ENCODE data around the gene ZNF599. TPM values are rescaled to one million over a fixed set of nuclear protein-coding genes. Genes with fewer than 3 reads are reported as not detected.

ZNF599 gene
- total and polyA plus RNA-seq, 8 donors = 6.4 to 15.5 (median 14.0) TPM

Other genes with a start within 250 kb of the ZNF599 start
- gene SCGB2B2, start 96.1 kb downstream of the ZNF599 start, total RNA-seq = 1 to 10 TPM in 1 of 2 donors, under 1 TPM in 1; 0.47 to 1.7 TPM
- gene SCGB2B2, start 96.1 kb downstream of the ZNF599 start, polyA plus RNA-seq (ENCODE audit: insufficient read length in 6 of 6) = 1 to 10 TPM; 1.0 to 1.7 (median 1.4) TPM
- 10 to 100 TPM; 23.8 to 24.9 TPM for gene ZNF302, start 95.5 kb downstream of the ZNF599 start, total RNA-seq
- gene ZNF302, start 95.5 kb downstream of the ZNF599 start, polyA plus RNA-seq (ENCODE audit: insufficient read length in 6 of 6) = 10 to 100 TPM; 75.9 to 94.2 (median 83.0) TPM
- gene ZNF181, start 39.0 kb downstream of the ZNF599 start, total RNA-seq = 1 to 10 TPM; 7.8 to 8.5 TPM
- 10 to 100 TPM; 16.8 to 21.9 (median 19.8) TPM for gene ZNF181, start 39.0 kb downstream of the ZNF599 start, polyA plus RNA-seq (ENCODE audit: insufficient read length in 6 of 6)
- gene ZNF30, start 153.7 kb upstream of the ZNF599 start, total RNA-seq = 1 to 10 TPM; 3.5 to 4.3 TPM
- gene ZNF30, start 153.7 kb upstream of the ZNF599 start, polyA plus RNA-seq (ENCODE audit: insufficient read length in 6 of 6) = 10 to 100 TPM in 1 of 6 donors, 1 to 10 TPM in 5; 6.4 to 10.4 (median 8.4) TPM
- gene ZNF792, start 191.0 kb upstream of the ZNF599 start, total RNA-seq = 1 to 10 TPM; 8.5 to 9.9 TPM
- 10 to 100 TPM in 2 of 6 donors, 1 to 10 TPM in 4; 8.0 to 10.8 (median 9.7) TPM for gene ZNF792, start 191.0 kb upstream of the ZNF599 start, polyA plus RNA-seq (ENCODE audit: insufficient read length in 6 of 6)
- gene GRAMD1A, start 227.1 kb upstream of the ZNF599 start, total RNA-seq = 100 to 1,000 TPM; 116 to 137 TPM
- gene GRAMD1A, start 227.1 kb upstream of the ZNF599 start, polyA plus RNA-seq (ENCODE audit: insufficient read length in 6 of 6) = 100 to 1,000 TPM in 5 of 6 donors, 10 to 100 TPM in 1; 92.7 to 136 (median 114) TPM